ENCODE data around the gene CYP2D6. TPM values are rescaled to one million over a fixed set of nuclear protein-coding genes. Genes with fewer than 3 reads are reported as not detected.

CYP2D6 gene
- total RNA-seq, 1 experiment from 2014 or later: 1.7 TPM

DNA sequence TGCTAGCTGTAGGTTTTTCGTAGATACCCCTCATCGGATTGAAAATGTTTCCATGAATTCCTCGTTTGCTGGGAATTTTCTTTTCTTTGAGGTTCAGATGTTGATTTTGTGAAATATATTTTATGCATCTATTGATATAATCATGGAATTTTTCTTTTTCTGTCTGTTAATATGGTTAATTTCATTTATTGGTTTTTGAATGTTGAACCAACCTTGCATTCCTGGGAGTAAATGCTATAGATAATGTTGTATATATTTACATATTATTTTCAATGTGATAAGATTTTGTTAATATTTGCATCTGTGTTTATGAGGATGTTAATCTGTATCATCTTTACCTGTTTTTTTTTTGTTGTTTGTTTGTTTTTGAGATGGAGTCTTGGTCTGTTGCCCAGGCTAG is 29.4 kb downstream of the CYP2D6 start:
- Mint-ChIP-seq H3K9me3 (peaks cover 47% of the 10 kb centered on the region), H3K4me3 (no peak overlapping the region), H3K27ac (no peak overlapping the region), H3K27me3 (ENCODE audit: low read depth) (peaks cover 25% of the 10 kb centered on the region), H3K36me3 (peaks cover 34% of the 10 kb centered on the region), H3K4me1 (no peaks in the 10 kb centered on the region)
- CTCF ChIA-PET: interaction anchor here (1.2 kb wide), 1 partner anchor 12 kb away, joined by 3 read pairs; no protein-coding TSS in a partner anchor
- POLR2A ChIA-PET: no interaction called here
- DNase-seq (ENCODE audit: low spot score) (no peak), ATAC-seq (no peak)
- TF ChIP-seq, protein P1, sequence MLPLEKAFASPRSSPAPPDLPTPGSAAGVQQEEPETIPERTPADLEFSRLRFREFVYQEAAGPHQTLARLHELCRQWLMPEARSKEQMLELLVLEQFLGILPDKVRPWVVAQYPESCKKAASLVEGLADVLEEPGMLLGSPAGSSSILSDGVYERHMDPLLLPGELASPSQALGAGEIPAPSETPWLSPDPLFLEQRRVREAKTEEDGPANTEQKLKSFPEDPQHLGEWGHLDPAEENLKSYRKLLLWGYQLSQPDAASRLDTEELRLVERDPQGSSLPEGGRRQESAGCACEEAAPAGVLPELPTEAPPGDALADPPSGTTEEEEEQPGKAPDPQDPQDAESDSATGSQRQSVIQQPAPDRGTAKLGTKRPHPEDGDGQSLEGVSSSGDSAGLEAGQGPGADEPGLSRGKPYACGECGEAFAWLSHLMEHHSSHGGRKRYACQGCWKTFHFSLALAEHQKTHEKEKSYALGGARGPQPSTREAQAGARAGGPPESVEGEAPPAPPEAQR (CRISPR knock-in tag; IDR thresholded peaks at IDR 0.05): no peak
- TF ChIP-seq, protein P2, sequence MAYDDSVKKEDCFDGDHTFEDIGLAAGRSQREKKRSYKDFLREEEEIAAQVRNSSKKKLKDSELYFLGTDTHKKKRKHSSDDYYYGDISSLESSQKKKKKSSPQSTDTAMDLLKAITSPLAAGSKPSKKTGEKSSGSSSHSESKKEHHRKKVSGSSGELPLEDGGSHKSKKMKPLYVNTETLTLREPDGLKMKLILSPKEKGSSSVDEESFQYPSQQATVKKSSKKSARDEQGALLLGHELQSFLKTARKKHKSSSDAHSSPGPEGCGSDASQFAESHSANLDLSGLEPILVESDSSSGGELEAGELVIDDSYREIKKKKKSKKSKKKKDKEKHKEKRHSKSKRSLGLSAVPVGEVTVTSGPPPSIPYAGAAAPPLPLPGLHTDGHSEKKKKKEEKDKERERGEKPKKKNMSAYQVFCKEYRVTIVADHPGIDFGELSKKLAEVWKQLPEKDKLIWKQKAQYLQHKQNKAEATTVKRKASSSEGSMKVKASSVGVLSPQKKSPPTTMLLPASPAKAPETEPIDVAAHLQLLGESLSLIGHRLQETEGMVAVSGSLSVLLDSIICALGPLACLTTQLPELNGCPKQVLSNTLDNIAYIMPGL (CRISPR knock-in tag; IDR thresholded peaks at IDR 0.05): no peak
- no peak for TF ChIP-seq TEAD1 (CRISPR knock-in tag; IDR thresholded peaks at IDR 0.05)
- TF ChIP-seq, protein P3, sequence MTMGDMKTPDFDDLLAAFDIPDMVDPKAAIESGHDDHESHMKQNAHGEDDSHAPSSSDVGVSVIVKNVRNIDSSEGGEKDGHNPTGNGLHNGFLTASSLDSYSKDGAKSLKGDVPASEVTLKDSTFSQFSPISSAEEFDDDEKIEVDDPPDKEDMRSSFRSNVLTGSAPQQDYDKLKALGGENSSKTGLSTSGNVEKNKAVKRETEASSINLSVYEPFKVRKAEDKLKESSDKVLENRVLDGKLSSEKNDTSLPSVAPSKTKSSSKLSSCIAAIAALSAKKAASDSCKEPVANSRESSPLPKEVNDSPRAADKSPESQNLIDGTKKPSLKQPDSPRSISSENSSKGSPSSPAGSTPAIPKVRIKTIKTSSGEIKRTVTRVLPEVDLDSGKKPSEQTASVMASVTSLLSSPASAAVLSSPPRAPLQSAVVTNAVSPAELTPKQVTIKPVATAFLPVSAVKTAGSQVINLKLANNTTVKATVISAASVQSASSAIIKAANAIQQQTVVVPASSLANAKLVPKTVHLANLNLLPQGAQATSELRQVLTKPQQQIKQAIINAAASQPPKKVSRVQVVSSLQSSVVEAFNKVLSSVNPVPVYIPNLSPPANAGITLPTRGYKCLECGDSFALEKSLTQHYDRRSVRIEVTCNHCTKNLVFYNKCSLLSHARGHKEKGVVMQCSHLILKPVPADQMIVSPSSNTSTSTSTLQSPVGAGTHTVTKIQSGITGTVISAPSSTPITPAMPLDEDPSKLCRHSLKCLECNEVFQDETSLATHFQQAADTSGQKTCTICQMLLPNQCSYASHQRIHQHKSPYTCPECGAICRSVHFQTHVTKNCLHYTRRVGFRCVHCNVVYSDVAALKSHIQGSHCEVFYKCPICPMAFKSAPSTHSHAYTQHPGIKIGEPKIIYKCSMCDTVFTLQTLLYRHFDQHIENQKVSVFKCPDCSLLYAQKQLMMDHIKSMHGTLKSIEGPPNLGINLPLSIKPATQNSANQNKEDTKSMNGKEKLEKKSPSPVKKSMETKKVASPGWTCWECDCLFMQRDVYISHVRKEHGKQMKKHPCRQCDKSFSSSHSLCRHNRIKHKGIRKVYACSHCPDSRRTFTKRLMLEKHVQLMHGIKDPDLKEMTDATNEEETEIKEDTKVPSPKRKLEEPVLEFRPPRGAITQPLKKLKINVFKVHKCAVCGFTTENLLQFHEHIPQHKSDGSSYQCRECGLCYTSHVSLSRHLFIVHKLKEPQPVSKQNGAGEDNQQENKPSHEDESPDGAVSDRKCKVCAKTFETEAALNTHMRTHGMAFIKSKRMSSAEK (CRISPR knock-in tag; IDR thresholded peaks at IDR 0.05; ENCODE audit: borderline replicate concordance): no peak
- no peak for TF ChIP-seq CREM (CRISPR knock-in tag; IDR thresholded peaks at IDR 0.05)

DNA sequence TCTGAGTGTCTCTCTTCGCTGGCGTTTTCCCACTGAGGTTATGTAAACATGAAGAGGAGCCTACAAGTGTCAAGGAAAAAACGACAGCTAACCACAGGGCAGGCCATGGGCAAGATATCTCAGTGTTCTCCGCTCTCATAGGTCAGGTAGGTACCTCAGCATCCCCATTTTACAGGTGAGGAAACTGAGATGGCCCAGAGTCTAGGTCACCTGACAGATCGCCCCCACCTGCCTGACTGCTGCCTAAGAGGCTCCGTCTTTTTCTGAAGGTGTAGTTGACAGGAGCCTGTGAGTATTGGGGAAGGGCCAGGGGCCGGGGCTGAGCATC is 39.2 kb downstream of the CYP2D6 start:
- Mint-ChIP-seq H3K27me3 (ENCODE audit: low read depth) (peaks cover 2% of the 10 kb centered on the region; the same call in 1 of the 2 replicates), H3K4me1 (peaks cover 12% of the 10 kb centered on the region; the same call in 1 of the 2 replicates), H3K27ac (peak overlapping the region; percentile 36; the same call in 1 of the 2 replicates), H3K4me3 (peak overlapping the region; percentile 97), H3K36me3 (peaks cover 37% of the 10 kb centered on the region), H3K9me3 (peaks cover 28% of the 10 kb centered on the region)
- ATAC-seq (no peak), DNase-seq (ENCODE audit: low spot score) (no peak)
- no peak for TF ChIP-seq TP53 (CRISPR knock-in tag; IDR thresholded peaks at IDR 0.05)
- peak; percentile 69; the same call in 1 of the 2 replicates for TF ChIP-seq GTF2I (CRISPR knock-in tag; conservative IDR thresholded peaks at IDR 0.05)
- TF ChIP-seq, protein P4, sequence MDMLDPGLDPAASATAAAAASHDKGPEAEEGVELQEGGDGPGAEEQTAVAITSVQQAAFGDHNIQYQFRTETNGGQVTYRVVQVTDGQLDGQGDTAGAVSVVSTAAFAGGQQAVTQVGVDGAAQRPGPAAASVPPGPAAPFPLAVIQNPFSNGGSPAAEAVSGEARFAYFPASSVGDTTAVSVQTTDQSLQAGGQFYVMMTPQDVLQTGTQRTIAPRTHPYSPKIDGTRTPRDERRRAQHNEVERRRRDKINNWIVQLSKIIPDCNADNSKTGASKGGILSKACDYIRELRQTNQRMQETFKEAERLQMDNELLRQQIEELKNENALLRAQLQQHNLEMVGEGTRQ (CRISPR knock-in tag; IDR thresholded peaks at IDR 0.05): 0 out of 2 replicates have a peak, but pooled peaks have one; percentile 35
- CTCF ChIA-PET: interaction anchor here (0.7 to 4.9 kb wide), 37 partner anchors 9 to 777 kb away, joined by 3 to 87 read pairs (median 6); partner anchors contain the start of genes CCDC134, CENPM, NAGA and SEPTIN3
- POLR2A ChIA-PET: interaction anchor here (0.7 to 2.3 kb wide), 7 partner anchors 9 to 258 kb away, joined by 3 to 16 read pairs (median 5); partner anchors contain the start of genes SMDT1 and SREBF2

DNA sequence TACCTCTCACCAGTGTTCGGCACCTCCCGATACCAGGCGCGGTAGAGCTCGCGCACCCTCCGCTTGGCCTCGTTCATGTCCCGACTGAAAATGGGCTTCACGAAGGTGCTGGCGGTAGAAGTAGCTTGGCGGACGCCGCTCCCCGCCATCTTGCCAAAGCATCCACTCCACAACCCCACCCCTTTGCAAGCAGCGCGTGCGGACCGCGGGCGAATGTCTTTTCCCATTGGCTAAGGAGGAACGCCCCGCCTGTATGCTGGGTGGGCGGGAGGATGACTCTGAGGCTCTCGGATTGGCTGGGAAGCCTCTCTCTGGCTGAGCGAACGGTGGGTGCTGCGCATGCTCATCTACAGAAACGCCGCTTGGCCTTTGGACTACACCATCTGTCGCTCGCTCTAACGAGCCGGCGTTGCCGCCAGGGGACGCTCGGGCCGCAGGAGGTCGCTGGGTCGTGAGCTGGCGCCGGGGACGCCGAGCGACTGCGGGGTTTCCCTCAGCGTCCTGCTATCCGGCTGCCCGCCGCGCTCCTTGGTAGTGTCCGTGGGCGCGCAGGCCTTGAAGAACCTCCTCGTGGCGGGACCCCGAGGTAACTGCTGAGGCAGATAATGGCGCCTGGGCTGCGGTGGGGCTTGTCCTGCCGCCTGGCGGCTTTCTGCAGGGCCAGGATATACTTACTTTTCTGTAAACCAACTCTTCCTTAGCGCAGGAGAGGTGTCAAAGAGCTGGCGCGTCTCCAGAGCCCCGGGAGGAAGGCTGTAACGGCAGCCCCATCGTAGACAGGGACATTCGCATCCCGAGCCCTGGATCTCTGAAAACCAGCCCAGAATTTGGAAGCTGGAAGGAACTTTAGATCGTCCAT is 39.8 kb downstream of the CYP2D6 start, which contains the start of gene NDUFA6:
NDUFA6 (minus strand) TSS at position 177 of the 859 bp plus-strand sequence; CDS start at position 149, 28 bp downstream.
- Mint-ChIP-seq H3K9me3 (peaks cover 22% of the 10 kb centered on the region), H3K4me3 (peak within 1 kb of the TSS; percentile 97), H3K4me1 (peaks cover 12% of the 10 kb centered on the region; the same call in 1 of the 2 replicates), H3K36me3 (peaks cover 38% of the 10 kb centered on the region), H3K27ac (peak within 1 kb of the TSS; percentile 99), H3K27me3 (ENCODE audit: low read depth) (peaks cover under 1% of the 10 kb centered on the region; the same call in 1 of the 2 replicates)
- ChIA-PET CTCF (interaction anchor here (0.5 to 4.9 kb wide), 44 partner anchors 8 to 896 kb away, joined by 3 to 87 read pairs (median 5); partner anchors contain the start of genes CCDC134, CENPM, NAGA and SEPTIN3), POLR2A (interaction anchor here (0.5 to 2.3 kb wide), 12 partner anchors 9 to 290 kb away, joined by 3 to 16 read pairs (median 6); partner anchors contain the start of genes CCDC134, CENPM, NAGA and SEPTIN3)
- ATAC-seq (peak; percentile 97), DNase-seq (ENCODE audit: low spot score) (peak; percentile 98)
- no peak for TF ChIP-seq CBFB (CRISPR knock-in tag; IDR thresholded peaks at IDR 0.05; ENCODE audit: low read depth)
- no peak for TF ChIP-seq JAZF1 (CRISPR knock-in tag; IDR thresholded peaks at IDR 0.05)
- TF ChIP-seq, protein P2 (CRISPR knock-in tag; IDR thresholded peaks at IDR 0.05): peak; percentile 99
- TF ChIP-seq NFYB (CRISPR knock-in tag; conservative IDR thresholded peaks at IDR 0.05; ENCODE audit: low read depth): peak; percentile 72
- TF ChIP-seq, protein P5, sequence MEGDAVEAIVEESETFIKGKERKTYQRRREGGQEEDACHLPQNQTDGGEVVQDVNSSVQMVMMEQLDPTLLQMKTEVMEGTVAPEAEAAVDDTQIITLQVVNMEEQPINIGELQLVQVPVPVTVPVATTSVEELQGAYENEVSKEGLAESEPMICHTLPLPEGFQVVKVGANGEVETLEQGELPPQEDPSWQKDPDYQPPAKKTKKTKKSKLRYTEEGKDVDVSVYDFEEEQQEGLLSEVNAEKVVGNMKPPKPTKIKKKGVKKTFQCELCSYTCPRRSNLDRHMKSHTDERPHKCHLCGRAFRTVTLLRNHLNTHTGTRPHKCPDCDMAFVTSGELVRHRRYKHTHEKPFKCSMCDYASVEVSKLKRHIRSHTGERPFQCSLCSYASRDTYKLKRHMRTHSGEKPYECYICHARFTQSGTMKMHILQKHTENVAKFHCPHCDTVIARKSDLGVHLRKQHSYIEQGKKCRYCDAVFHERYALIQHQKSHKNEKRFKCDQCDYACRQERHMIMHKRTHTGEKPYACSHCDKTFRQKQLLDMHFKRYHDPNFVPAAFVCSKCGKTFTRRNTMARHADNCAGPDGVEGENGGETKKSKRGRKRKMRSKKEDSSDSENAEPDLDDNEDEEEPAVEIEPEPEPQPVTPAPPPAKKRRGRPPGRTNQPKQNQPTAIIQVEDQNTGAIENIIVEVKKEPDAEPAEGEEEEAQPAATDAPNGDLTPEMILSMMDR (IDR thresholded peaks at IDR 0.05): peak; percentile 58; the same call in 1 of the 2 replicates
- TF ChIP-seq, protein P6, sequence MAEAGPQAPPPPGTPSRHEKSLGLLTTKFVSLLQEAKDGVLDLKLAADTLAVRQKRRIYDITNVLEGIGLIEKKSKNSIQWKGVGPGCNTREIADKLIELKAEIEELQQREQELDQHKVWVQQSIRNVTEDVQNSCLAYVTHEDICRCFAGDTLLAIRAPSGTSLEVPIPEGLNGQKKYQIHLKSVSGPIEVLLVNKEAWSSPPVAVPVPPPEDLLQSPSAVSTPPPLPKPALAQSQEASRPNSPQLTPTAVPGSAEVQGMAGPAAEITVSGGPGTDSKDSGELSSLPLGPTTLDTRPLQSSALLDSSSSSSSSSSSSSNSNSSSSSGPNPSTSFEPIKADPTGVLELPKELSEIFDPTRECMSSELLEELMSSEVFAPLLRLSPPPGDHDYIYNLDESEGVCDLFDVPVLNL (CRISPR knock-in tag; IDR thresholded peaks at IDR 0.05; ENCODE audit: borderline replicate concordance, low read depth): no peak; the same call in 1 of the 2 replicates
- no peak for TF ChIP-seq FOXJ3 (CRISPR knock-in tag; IDR thresholded peaks at IDR 0.05; ENCODE audit: borderline replicate concordance)
- no peak for TF ChIP-seq NR1H2 (CRISPR knock-in tag; IDR thresholded peaks at IDR 0.05)
